Non-pigmented ciliary epithelial cell (primary cell): Measurements from ENCODE around the gene TMEM229A.
"Not testable (repeated sequence)": the region's sequence is repeated elsewhere in the genome, so short reads cannot be mapped to it uniquely, and the experiment has no call there.

ENCODE experiments used
- DNase-seq: peaks from one replicate; pipeline ENCODE4 v3.0.0-alpha.2; 2010; ENCODE audit warnings: low read depth

TMEM229A gene

GRCh38 chr7:124032369-124033094, at the start of gene TMEM229A:
Gene TMEM229A (minus strand): TSS chr7:124033067. CDS start chr7:124033003, 64 bp downstream.
- no peak for DNase-seq

- DNase-seq: not testable (repeated sequence)
Measured at GRCh38 chr7:124082234-124082633, 49.4 kb upstream of the TMEM229A start.

GRCh38 chr7:124077546-124077945, 44.7 kb upstream of the TMEM229A start:
- no peak for DNase-seq

- no peak for DNase-seq
Measured at GRCh38 chr7:124076841-124077240, 44.0 kb upstream of the TMEM229A start.

- DNase-seq: no peak
Measured at GRCh38 chr7:124074007-124074406, 41.1 kb upstream of the TMEM229A start.

- DNase-seq: no peak
Measured at GRCh38 chr7:124073310-124073645, 40.4 kb upstream of the TMEM229A start.

GRCh38 chr7:124072603-124073309, 39.9 kb upstream of the TMEM229A start:
- peak; percentile 75 for DNase-seq

GRCh38 chr7:124071843-124072242, 39.0 kb upstream of the TMEM229A start:
- DNase-seq: no peak

- no peak for DNase-seq
Measured at GRCh38 chr7:124062171-124062570, 29.3 kb upstream of the TMEM229A start.

GRCh38 chr7:124060528-124060927, 27.7 kb upstream of the TMEM229A start:
- DNase-seq: no peak

- no peak for DNase-seq
Measured at GRCh38 chr7:124059375-124059774, 26.5 kb upstream of the TMEM229A start.

GRCh38 chr7:124058515-124058914, 25.6 kb upstream of the TMEM229A start:
- no peak for DNase-seq

- no peak for DNase-seq
Measured at GRCh38 chr7:124057872-124058271, 25.0 kb upstream of the TMEM229A start.

GRCh38 chr7:124056234-124056633, 23.4 kb upstream of the TMEM229A start:
- DNase-seq: no peak

- no peak for DNase-seq
Measured at GRCh38 chr7:124051681-124052377, 19.0 kb upstream of the TMEM229A start.

GRCh38 chr7:124042826-124043225, 10.0 kb upstream of the TMEM229A start:
- no peak for DNase-seq

GRCh38 chr7:124041439-124041838, 8.6 kb upstream of the TMEM229A start:
- no peak for DNase-seq

GRCh38 chr7:124037902-124038301, 5.0 kb upstream of the TMEM229A start:
- not testable (repeated sequence) for DNase-seq

- DNase-seq: no peak
Measured at GRCh38 chr7:124035706-124036105, 2.8 kb upstream of the TMEM229A start.

GRCh38 chr7:124034754-124035100, 1.9 kb upstream of the TMEM229A start:
- no peak for DNase-seq

GRCh38 chr7:124033807-124034753, 1.2 kb upstream of the TMEM229A start:
- no peak for DNase-seq
